Neural progenitor cell (in vitro differentiated cells): ENCODE results near the gene PHLDB2.

Experiments
- EZH2 ChIP-seq: fragments of 200-600 bp; sonication (generic); IDR thresholded peaks from 2 replicates; pipeline ENCODE4 v1.6.1; 2017; ENCODE audit warnings: antibody characterized with exemption, mild to moderate bottlenecking, moderate library complexity
- EZH2phosphoT487 ChIP-seq: fragments of 200-600 bp; sonication (generic); IDR thresholded peaks from 2 replicates; pipeline ENCODE4 v1.6.1; 2017; ENCODE audit warnings: antibody characterized with exemption
- TF ChIP-seq, protein P1 (sequence below): fragments of 200-600 bp; sonication (generic); IDR thresholded peaks from 2 replicates; pipeline ENCODE4 v1.5.1; 2017; ENCODE audit warnings: antibody characterized with exemption, mild to moderate bottlenecking

DNA sequence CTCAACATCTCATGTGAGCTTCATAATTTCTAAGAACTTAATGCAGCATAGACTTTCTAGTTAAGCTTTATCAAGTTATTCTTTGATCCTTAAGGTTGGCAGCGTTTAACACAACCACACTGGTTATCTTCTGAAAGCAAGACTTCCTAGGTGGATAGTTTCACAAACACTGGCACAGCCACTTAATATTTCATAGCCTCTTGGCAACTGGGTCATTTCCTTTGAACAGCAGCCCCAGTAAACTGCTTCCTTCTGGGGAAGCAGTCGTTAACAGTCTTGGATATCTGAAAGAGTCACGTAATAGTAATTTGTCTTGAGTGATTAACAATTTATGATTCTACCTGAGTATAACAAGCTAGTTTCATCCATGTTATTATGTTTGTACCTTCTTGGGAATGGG, 73.9 kb downstream of the PHLDB2 start:
- TF ChIP-seq, protein P1, sequence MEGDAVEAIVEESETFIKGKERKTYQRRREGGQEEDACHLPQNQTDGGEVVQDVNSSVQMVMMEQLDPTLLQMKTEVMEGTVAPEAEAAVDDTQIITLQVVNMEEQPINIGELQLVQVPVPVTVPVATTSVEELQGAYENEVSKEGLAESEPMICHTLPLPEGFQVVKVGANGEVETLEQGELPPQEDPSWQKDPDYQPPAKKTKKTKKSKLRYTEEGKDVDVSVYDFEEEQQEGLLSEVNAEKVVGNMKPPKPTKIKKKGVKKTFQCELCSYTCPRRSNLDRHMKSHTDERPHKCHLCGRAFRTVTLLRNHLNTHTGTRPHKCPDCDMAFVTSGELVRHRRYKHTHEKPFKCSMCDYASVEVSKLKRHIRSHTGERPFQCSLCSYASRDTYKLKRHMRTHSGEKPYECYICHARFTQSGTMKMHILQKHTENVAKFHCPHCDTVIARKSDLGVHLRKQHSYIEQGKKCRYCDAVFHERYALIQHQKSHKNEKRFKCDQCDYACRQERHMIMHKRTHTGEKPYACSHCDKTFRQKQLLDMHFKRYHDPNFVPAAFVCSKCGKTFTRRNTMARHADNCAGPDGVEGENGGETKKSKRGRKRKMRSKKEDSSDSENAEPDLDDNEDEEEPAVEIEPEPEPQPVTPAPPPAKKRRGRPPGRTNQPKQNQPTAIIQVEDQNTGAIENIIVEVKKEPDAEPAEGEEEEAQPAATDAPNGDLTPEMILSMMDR, result no peak
- TF ChIP-seq EZH2, result no peak
- TF ChIP-seq EZH2phosphoT487, result no peak
